Measurements from ENCODE around the gene CGB1.
"Not testable (repeated sequence)": the region's sequence is repeated elsewhere in the genome, so short reads cannot be mapped to it uniquely, and the experiment has no call there.

Gene CGB1

DNA sequence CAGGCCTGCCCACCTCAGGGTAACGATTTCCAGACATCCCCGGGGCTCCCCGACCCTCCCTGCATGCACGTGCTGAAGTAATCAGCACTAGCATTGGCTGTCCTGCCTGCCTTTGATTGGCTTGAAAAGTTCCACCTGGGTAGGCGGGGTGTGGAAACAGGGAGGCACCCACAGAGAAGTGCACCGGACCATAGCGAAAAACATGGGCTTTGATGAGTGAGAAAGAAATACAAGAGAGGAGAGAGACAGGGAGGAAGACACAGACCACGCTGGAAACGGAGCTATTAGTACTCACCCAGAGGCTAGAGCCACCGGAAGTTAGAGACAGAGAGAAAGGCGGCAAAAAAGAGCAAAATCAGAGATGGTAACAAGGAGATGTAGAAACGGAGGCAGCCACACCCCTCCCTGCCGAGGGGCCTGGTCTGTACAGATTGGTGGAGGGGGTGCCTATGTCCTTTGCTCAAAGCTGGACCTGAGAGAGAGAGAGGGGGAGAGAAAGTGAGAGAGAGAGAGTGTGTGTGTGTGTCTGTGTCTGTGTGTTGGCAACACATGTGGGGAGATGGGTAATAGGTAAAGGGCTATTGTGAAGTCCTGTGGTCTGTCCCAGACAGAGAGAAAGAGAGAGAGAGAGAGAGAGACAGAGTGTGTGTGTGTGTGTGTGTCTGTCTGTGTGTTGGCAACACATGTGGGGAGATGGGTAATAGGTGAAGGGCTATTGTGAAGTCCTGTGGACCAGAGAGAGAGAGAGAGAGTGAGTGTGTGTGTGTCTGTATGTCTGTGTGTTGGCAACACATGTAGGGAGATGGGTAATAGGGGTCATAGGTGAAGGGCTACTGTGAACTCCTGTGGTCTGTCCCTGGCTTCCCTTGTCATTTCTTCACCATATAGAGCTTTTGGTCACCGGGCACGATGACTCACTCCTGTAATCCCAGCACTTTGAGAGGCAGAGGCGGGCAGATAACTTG is 15.5 kb downstream of the CGB1 start:
- no peak for DNase-seq (ENCODE audit: low read depth)

DNA sequence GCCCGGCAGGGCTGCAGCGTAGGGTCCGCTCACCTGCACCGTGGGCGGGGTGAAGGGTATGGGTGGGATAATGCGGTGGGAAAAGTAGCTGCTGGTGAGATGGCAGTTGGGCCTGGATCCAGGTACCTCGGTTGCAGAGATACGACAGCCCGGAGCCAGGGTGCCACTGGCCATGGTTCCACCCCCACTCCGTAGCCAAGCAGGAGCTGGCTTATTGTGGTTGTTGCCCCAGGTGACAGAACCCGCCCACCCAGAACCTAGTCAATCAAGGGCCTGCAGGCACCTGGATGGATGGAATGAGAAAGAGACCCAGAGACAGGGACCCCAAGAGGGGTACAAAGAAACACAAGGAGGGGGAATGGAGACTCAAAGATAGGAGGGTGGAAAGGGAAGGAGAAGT is 16.4 kb downstream of the CGB1 start:
- no peak for DNase-seq (ENCODE audit: low read depth)

DNA sequence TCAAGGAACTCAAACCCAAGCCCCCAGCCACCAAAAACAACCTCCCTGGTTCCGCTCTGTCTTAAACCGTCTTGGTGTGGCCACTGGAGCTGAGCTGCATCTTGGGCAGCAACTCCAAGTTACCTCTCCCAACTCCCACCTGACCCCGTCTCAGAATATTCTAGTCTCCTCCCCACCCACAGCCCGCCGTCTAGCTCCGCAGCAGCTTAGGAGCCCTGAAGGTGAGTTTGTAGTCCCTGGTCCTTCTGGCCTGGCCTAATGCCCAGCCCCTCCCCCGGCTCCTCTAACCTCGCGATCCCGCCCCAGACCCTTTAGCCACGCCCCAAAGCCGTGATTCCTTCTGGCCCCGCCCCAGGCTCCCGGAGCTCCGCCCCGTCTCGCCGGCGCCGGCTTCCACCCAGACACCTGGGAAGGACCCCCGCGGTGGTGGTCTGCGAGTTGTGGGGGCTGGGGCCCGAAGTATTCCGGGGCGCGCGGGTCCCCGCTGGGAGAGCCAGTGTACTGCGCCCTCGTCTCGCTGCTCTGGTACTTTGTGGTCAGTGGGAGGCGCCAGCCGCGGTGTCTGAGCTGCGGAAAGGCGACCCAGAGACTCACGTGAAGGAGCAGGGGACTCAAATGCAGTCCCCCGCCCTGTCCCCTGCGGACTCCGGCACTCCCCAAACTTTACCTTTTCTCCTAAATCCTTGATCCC is 17.3 kb downstream of the CGB1 start:
- peak; percentile 67 for DNase-seq (ENCODE audit: low read depth)

DNA sequence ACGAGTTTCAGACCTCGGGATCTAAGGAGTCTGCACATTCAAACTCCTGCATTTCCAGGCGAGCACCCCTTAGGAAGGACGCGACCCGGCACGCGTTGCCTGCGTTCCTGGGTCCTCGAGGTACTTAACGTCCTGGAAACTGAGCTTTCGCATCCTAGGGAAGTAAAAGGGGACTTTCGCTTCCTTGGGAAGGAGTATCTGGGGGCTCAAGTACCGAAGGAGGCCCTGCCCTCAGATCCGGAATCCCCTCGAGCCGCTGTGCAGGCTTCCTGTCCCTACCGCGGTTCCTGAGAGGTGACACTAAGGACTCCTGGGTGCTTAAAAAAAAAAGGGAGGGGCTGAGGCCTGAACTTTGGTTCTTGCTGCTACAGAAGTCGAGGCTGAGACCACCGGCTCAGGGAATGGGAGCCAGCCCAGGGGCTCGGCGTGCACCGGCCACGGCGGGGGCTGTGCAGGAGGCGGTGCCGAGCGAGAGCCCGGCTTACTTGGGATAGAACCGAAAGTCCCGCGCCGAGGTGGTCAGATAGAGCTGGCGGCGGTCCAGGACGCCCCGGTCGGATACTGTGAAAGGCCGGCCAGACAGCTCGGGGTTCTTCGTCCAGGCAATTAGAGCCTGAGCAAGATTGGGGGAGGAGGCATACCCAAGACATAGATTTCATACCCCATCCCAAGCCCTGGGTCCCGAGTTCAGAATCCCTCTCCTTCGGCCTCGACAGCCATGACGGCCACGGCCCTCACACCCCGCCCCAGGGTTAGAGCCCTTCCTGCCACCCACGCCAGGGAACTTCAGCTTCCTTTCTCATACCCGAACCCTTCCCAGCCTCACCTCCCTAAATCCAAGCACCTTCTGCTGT is 18.1 kb downstream of the CGB1 start:
- not testable (repeated sequence) for DNase-seq (ENCODE audit: low read depth)

DNA sequence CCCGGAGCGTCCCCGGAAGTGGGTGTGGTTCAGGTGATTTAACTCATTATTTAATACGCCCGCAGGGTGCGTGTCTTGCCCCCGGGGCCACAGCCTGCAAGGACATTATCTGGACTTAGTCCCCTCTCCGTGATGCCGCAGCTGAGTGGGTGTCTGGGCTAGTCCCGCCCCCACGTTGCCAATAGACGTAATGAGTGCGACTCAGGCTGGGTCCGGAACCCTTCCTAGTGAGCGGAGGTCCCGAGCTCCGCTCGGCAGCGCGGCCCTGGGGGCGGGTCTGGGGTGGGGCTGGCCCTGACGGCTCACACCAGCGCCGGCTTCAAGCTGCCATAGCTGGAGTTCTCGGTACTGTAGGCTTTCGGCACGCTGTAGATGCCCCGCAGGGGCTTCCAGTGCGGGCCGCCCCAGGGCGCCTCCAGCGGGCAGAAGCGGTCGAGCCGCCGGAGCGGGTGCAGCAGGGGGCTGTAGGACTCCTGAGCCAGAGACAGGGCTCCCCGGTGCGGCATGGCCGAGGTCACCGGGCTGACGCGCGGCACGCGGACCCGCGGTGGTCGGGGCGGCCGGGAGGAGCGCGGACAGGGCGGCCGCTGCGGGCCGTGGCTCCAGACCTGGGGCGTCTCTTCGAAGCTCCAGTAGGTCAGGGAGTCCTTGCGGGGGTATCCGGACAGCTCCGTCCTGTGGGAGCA is 18.9 kb downstream of the CGB1 start:
- peak; percentile 60 for DNase-seq (ENCODE audit: low read depth)

DNA sequence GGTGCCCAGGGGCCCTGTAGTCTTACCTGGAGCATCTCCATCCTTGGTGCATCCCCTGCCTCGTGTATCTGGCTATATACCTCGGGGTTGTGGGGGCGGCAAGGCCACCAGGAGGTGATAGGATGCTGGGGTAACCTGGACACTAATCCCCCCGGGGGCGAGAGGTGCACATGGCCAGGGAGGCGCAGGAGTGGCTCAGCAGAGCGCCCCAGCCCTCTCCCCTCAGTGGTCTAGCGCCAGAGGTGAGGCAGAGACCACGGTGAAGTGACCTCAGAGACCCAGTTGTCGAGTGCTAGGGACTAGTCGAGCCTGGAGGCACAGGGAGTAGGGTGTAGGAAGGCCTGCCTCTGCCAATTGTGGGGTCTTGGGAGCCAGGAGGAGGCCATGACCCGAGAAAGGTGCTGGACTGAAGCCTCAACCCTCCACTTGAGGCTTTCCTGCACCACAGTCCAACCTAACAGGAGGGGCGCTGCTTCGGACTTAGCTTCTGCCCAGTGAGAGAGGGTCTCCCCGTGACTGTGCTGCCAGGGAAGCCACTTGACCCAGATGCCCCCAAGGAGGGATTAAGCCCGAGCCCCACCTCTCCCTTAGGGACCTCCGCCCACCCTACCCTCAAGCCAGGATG is 19.5 kb downstream of the CGB1 start, which contains the start of gene LHB:
Gene LHB, minus strand, starts transcription at position 51 of the 625 bp plus-strand sequence. Its CDS starts 10 bp downstream, at position 41.
- DNase-seq (ENCODE audit: low read depth) = no peak

DNA sequence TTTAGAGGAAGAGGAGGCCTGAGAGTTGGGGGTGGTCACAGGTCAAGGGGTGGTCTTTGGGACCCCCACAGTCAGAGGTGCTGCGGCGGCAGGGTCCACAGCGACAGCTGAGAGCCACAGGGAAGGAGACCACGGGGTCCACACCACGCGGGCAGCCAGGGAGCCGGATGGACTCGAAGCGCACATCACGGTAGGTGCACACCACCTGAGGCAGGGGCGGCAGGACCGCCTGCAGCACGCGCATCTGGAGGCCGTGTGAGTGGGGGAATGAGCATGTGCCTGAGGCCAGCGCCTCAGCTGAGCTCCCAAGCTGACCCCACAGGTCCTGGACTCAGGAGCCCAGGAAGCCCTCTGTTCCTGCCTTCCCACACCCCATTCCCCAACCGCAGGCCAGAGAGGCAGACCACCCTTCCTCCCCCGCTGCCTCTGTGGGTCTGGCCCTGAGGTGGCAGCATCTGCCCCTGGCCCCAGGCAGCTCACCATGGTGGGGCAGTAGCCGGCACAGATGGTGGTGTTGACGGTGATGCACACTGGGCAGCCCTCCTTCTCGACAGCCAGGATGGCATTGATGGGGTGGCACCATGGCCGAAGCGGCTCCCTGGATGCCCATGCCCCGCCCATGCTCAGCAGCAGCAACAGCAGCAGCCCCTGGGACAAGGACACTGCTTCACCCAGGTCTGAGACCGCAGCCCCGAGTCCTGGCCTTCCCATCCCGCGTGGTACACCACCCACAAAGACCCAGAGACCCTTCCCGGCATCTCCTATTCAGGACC is 20.4 kb downstream of the CGB1 start:
- DNase-seq (ENCODE audit: low read depth) = no peak

DNA sequence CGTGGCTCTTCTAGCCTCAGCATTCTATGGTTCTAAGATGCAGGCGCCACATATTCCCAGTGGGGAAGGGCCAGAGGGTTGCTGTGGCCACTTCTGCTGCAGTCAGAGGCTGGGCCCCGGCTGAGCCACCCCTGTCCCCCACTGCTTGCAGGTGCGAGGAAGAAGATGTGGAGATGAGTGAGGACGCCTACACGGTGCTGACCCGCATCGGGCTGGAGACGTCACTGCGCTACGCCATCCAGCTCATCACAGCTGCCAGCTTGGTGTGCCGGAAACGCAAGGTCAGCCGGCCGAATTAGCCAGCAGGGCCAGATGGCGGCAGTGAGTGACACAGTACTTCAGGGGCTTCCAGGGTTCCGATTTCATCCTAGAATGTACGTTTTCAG is 21.8 kb downstream of the CGB1 start:
- DNase-seq (ENCODE audit: low read depth) = no peak

DNA sequence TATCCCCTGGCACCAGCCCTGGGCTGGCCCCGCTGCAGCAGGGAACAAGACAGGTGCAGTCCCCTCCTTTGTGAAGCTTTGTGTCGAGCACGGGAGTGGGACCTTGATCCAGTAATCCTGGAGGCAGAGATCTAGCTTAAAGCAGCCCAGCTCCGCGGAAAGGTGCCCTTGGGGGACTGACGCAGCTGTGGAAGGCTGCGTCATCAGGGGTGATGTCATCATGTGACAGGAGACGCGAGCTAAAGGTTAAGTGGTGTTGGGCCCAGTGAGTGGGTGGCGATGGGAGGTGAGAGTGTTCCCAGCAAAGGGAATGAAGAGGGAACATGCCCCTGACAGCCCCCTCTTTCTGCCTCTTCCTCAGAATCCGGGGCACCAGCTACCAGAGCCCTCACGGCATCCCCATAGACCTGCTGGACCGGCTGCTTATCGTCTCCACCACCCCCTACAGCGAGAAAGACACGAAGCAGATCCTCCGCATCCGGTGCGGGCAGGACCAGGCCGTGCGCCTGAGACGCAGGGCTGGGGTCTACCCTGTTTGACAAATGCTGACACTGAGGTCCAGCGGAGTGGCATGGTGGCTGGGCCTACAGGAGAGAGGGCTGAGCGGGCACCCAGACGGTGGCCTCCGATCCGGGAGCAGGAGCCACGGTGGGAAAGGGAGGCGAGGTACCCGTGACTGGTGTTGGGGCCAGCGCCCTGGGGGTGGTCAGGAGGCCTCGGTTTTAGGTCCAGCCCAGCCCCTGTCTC is 22.4 kb downstream of the CGB1 start:
- no peak for DNase-seq (ENCODE audit: low read depth)

DNA sequence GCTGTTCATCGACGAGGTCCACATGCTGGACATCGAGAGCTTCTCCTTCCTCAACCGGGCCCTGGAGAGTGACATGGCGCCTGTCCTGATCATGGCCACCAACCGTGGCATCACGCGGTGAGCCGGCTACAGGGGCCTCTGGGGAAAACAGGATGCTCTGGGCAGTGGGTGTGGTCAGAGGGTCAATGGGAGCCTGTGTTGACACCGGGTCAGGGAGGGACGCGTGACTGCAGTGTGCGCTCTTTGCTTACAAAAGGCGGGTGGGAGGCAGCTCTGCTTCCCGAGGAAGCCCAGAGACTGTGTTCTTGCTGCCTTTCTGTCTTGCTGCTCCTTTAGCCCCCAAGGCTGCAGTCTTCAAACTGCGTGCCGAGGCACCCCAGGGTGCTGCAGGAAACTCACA is 25.5 kb downstream of the CGB1 start:
- DNase-seq (ENCODE audit: low read depth) = no peak

DNA sequence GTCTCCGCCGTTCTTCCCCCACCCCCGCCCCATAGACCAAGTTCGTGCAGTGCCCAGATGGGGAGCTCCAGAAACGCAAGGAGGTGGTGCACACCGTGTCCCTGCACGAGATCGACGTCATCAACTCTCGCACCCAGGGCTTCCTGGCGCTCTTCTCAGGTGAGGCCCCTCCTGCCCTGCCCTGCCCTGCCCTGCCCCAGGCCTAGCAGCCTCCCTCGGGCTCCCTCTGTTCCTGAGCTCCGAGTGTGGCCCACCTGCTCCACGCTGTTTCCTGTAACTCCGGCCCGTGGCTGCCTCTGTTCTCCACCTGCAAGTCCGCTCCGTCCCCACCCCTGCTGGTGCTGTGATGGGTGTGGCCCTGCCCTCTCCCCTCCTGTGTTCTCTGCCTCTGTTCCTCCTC is 26.2 kb downstream of the CGB1 start:
- no peak for DNase-seq (ENCODE audit: low read depth)

DNA sequence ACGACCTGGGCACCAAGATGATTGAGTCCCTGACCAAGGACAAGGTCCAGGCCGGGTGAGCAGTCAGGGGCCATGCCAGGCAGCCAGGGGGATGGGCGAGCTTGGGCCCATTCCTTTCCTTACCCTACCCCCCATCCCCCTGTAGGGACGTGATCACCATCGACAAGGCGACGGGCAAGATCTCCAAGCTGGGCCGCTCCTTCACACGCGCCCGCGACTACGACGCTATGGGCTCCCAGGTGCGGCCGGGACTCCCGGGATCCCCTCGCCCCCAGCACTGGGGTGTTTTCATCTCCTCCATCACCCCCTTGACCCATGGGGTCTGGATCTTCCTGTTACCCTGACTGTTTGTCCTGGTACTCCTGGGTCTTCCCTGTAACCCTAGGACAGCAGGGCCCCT is 26.9 kb downstream of the CGB1 start:
- DNase-seq (ENCODE audit: low read depth) = no peak

DNA sequence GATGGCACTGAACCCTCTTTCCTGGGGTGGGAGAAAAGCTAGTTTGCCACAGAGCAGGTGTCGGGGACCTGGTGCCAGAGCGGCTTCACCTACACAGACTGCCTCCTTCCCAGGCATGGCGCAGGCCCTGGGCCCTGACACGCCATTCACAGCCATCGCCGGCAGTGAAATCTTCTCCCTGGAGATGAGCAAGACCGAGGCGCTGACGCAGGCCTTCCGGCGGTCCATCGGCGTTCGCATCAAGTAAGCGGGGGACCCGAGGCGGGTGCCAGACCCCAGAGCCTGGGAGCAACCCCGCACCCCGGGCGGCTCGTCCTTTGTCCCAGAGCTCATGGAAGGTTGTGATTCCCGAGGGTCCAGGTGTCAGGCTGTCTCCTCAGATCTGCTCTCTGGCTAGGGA is 29.8 kb downstream of the CGB1 start:
- DNase-seq (ENCODE audit: low read depth) = no peak

DNA sequence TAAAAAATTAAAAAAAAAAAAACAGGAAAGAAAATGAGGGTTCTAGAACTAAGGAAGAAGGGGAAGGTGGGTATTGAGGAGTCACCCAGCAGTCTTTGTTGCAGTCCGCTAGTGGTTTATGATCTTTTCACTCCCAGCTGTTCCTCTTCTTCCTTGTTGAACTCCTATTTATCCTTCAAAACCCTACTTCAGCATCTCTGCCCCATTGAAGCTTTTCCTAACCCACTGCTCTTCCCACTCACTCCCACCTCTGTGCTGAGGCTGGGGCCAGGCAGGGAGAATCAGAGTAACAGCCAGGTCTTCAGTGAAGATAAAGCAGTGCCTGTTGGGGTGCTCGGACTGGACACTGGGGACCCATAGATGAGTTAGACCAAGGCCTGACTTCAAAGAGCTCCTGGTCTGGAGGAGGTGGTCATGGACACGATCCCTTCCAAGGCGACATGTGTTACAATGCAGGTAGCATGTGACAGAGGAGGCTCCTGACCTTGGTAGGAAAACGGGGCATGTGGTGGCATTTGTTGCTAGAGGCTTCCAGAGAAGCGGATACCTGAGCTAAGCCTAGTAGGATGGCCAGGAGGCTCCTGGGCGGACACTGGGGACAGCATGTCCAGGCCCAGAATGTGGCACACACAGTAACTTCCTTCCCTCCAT is 31.6 kb downstream of the CGB1 start:
- DNase-seq (ENCODE audit: low read depth) = no peak

DNA sequence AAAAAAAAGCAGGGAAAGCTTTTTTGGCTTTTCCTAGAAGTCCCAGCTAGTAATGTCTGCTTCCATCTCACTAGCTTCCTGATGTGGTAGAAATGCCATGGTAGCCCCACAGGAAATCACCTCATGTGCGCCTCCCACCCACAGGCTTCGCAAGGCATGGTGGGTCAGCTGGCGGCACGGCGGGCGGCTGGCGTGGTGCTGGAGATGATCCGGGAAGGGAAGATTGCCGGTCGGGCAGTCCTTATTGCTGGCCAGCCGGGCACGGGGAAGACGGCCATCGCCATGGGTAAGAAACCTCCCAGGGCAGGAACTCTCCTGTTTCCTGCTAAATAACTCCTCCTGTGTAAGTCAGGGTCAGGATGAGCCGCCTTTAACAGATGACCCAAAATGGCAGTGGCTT is 32.6 kb downstream of the CGB1 start:
- DNase-seq (ENCODE audit: low read depth) = no peak

DNA sequence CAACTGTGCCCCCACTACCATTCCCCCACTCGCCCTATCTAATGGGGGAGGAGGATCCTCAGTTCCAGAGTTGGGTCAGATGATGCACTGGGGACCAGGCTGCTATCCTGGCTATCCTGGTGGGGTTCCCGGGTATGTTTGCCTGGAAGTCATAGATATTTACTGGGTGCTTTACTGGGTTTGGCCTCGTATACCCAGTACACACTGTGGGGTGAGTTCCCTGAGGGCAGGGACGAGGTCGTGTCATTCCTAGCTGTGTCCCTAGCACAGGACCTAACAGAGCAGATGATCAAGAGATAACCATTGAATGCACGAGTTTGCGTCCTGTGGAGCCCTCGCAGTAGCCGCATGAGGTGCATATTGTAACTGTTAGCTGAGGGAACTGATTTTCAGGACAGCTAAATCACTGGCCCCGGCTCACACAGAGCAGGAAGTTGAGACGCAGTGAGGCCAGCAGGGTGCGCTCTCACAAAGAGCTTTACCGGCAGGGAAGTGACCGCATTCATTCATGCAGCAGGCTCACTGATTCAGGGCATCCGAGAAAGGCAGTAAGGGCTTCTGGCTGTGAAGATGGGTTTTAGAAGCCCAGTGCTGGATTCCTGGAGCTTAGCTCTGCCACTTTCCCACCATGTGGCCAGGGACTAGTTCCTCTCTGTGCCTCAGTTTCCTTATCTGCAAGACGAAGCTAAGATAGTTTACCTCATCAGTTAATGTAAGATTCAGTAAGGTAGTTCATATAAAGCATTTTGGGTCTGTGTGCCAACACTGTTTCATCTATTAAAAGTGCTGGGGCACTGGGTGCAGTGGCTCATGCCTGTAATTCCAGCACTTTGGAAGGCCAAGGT is 37.0 kb downstream of the CGB1 start:
- DNase-seq (ENCODE audit: low read depth) = peak; percentile 58

DNA sequence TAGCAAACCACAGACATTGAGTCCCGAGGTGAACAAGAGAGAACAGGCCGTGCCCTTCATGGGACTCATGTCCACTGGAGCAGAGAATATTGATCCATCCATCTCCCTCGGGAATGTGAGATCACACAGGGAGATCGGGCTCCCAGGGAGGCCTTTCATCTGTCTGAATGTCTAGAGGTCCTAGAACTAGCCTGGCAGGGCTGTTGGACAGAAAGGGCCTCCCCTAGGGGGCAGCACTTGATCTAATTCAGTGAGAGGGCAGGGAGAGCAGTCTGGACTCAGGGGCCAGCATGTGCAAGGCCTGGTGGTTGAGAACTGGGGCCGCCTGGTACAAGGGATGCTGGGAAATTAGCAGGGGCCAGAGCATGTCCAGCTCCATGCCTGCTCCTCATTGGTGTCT is 38.7 kb downstream of the CGB1 start:
- DNase-seq (ENCODE audit: low read depth) = peak; percentile 48

DNA sequence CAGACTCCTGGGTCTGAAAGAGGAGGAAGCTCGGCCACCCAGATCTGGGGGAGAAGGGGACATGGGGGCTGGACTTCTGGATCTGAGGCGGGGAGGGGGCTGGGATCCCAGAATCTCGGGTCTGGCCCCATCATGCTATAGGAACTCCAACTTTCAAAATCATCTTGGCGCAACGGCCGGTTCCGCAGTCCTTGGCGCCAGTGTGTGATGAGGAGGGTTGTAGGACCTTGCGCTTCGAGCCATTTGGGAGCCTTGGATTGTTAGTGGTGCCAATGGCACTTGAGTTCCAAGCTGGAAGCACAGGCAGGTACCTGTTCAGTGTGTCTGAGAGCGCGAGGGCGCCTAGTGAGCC is 42.7 kb downstream of the CGB1 start:
- DNase-seq (ENCODE audit: low read depth) = no peak

All from activated T-cell treated with anti-CD3 and anti-CD28 coated beads for 48 hours (primary cell).